ENCODE results near the gene NR2F1-AS1.
"Not testable (repeated sequence)": the region's sequence is repeated elsewhere in the genome, so short reads cannot be mapped to it uniquely, and the experiment has no call there.

- TF ChIP-seq, protein P1, sequence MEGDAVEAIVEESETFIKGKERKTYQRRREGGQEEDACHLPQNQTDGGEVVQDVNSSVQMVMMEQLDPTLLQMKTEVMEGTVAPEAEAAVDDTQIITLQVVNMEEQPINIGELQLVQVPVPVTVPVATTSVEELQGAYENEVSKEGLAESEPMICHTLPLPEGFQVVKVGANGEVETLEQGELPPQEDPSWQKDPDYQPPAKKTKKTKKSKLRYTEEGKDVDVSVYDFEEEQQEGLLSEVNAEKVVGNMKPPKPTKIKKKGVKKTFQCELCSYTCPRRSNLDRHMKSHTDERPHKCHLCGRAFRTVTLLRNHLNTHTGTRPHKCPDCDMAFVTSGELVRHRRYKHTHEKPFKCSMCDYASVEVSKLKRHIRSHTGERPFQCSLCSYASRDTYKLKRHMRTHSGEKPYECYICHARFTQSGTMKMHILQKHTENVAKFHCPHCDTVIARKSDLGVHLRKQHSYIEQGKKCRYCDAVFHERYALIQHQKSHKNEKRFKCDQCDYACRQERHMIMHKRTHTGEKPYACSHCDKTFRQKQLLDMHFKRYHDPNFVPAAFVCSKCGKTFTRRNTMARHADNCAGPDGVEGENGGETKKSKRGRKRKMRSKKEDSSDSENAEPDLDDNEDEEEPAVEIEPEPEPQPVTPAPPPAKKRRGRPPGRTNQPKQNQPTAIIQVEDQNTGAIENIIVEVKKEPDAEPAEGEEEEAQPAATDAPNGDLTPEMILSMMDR (IDR thresholded peaks at IDR 0.05): not testable (repeated sequence)
- TF ChIP-seq POLR2AphosphoS5 (IDR thresholded peaks at IDR 0.05; ENCODE audit: low read depth, low read length): not testable (repeated sequence)
Observed at GRCh38 chr5:93456796-93457195, 124.2 kb downstream of the NR2F1-AS1 start.

All from Panc1 (cell line).